GM12878 (cell line): ENCODE results near the gene KRTAP1-4. TPM values are rescaled to one million over a fixed set of nuclear protein-coding genes. Genes with fewer than 3 reads are reported as not detected.

Experiments
- ATAC-seq: fragments of 200-7000 bp; cut with Tn5 transposase; 3 replicates; pipeline ENCODE4 v1.9.1; 2020; ENCODE audit warnings: mild to moderate bottlenecking, moderate library complexity
- BruUV-seq: library from RNA; stranded (reverse); fragments of 400-500 nt; replicated peaks from 2 replicates; lab custom pipeline; 2021; lab: Mats Ljungman, UMichigan
- CTCF ChIA-PET: fragments of 300-600 bp; sonication (Branson Sonifier 250); formaldehyde crosslinking; extraction: SDS; loops from one replicate; lab custom pipeline; 2021; ENCODE audit warnings: inconsistent platforms; lab: Yijun Ruan, JAX
- POLR2A ChIA-PET: fragments of 350-600 bp; formaldehyde crosslinking; extraction: SDS; loops from one replicate; lab custom pipeline; 2021; ENCODE audit warnings: inconsistent platforms; lab: Charles Lee
- RAD21 ChIA-PET: fragments of 300-600 bp; sonication (Branson Sonifier 250); formaldehyde crosslinking; loops from one replicate; lab custom pipeline; 2023; ENCODE audit warnings: antibody characterized with exemption; ENCODE audit not compliant: unreplicated experiment; lab: Charles Lee
- SMC1A ChIA-PET: fragments of 300-600 bp; sonication (Branson Sonifier 250); formaldehyde crosslinking; loops from one replicate; lab custom pipeline; 2023; ENCODE audit not compliant: unreplicated experiment, uncharacterized antibody; lab: Charles Lee
- DNase-seq: peaks from one replicate; pipeline ENCODE4 v3.0.0-alpha.2; 2011; ENCODE audit warnings: low read depth, low spot score
- FAIRE-seq: peaks from 3 replicates; lab custom pipeline; 2011; peaks lifted over from hg19 to GRCh38; lab: Jason Lieb, UNC
- H2AFZ ChIP-seq: 2 replicates; pipeline ENCODE4 v1.6.0; 2011; ENCODE audit warnings: low read depth, low read length, control low read depth; ENCODE audit not compliant: control insufficient read depth
- H3K27ac ChIP-seq: 2 replicates; pipeline ENCODE4 v1.5.1; 2011; ENCODE audit warnings: control low read depth; ENCODE audit not compliant: control insufficient read depth, insufficient read depth
- H3K27me3 ChIP-seq, 2 experiments: replicated peaks in 1 of 2; 2 replicates each; pipeline versions ENCODE4 v1.6.0 to v1.6.1; 2011; ENCODE audit warnings: low read length in 1 of 2; ENCODE audit not compliant: control insufficient read depth in 2 of 2, insufficient read depth in 2 of 2
- H3K36me3 ChIP-seq, 2 experiments: 2 replicates each; pipeline ENCODE4 v1.5.1; 2011; ENCODE audit warnings: low read length in 1 of 2; ENCODE audit not compliant: control insufficient read depth in 2 of 2, insufficient read depth in 2 of 2
- H3K4me1 ChIP-seq: 2 replicates; pipeline ENCODE4 v1.6.1; 2011; ENCODE audit warnings: mild to moderate bottlenecking, low read length, moderate library complexity, mixed read lengths; ENCODE audit not compliant: control insufficient read depth, insufficient read depth
- H3K4me2 ChIP-seq: 2 replicates; pipeline ENCODE4 v1.6.0; 2011; ENCODE audit warnings: control low read depth; ENCODE audit not compliant: control insufficient read depth, insufficient read depth
- H3K4me3 ChIP-seq: fragments of 200-600 bp; sonication (generic); 2 replicates; pipeline ENCODE4 v1.5.1; 2016
- H3K79me2 ChIP-seq: 2 replicates; pipeline ENCODE4 v1.6.0; 2011; ENCODE audit warnings: low read length; ENCODE audit not compliant: control insufficient read depth, insufficient read depth
- H3K9ac ChIP-seq: 2 replicates; pipeline ENCODE4 v1.8.0; 2011; ENCODE audit warnings: low read length, control low read depth, mixed read lengths; ENCODE audit not compliant: control insufficient read depth, insufficient read depth
- H3K9me3 ChIP-seq: replicated peaks from 3 replicates; pipeline ENCODE4 v1.5.1; 2011; ENCODE audit warnings: mild to moderate bottlenecking, low read length; ENCODE audit not compliant: control insufficient read depth, insufficient read depth
- H4K20me1 ChIP-seq: 2 replicates; pipeline ENCODE4 v1.6.0; 2011; ENCODE audit not compliant: control insufficient read depth, insufficient read depth
- CHD1 ChIP-seq: IDR thresholded peaks from 2 replicates; pipeline ENCODE4 v1.6.1; 2012; ENCODE audit warnings: low read depth, low read length, improper control_type of control experiment
- CHD2 ChIP-seq: IDR thresholded peaks from 2 replicates; pipeline ENCODE4 v1.6.1; 2011; ENCODE audit warnings: low read depth, low read length, improper control_type of control experiment, borderline replicate concordance
- CREM ChIP-seq: IDR thresholded peaks from 2 replicates; pipeline ENCODE4 v1.6.1; 2014; ENCODE audit warnings: antibody characterized with exemption, low read depth
- IRF5 ChIP-seq: fragments of 450-650 bp; IDR thresholded peaks from 2 replicates; pipeline ENCODE4 v1.6.1; 2017; ENCODE audit warnings: borderline replicate concordance
- MEF2A ChIP-seq: IDR thresholded peaks from 2 replicates; pipeline ENCODE4 v1.6.1; 2011; ENCODE audit warnings: low read depth, mild to moderate bottlenecking, low read length, moderate library complexity; ENCODE audit not compliant: insufficient read depth
- NR2C2 ChIP-seq: IDR thresholded peaks from 2 replicates; pipeline ENCODE4 v1.6.1; 2011; ENCODE audit warnings: borderline replicate concordance, low read depth; ENCODE audit not compliant: control insufficient read depth, insufficient read length
- SIN3A ChIP-seq: IDR thresholded peaks from 2 replicates; pipeline ENCODE4 v1.6.1; 2012; ENCODE audit warnings: low read depth, low read length, improper control_type of control experiment
- SMAD1 ChIP-seq: fragments of 450-650 bp; IDR thresholded peaks from 2 replicates; pipeline ENCODE4 v1.6.1; 2018; ENCODE audit warnings: mild to moderate bottlenecking, low read depth; ENCODE audit not compliant: partially characterized antibody
- SMAD5 ChIP-seq: IDR thresholded peaks from 2 replicates; pipeline ENCODE4 v1.6.1; 2016; ENCODE audit warnings: antibody characterized with exemption, low read depth
- SREBF1 ChIP-seq: IDR thresholded peaks from 2 replicates; pipeline ENCODE4 v1.6.1; 2012; ENCODE audit warnings: mild to moderate bottlenecking, low read length
- WRNIP1 ChIP-seq: IDR thresholded peaks from 2 replicates; pipeline ENCODE4 v1.6.1; 2011; ENCODE audit warnings: low read depth, low read length, improper control_type of control experiment, borderline replicate concordance
- YBX1 ChIP-seq: fragments of 450-650 bp; IDR thresholded peaks from 2 replicates; pipeline ENCODE4 v1.6.1; 2016; ENCODE audit warnings: antibody characterized with exemption
- ZNF592 ChIP-seq: fragments of 450-650 bp; IDR thresholded peaks from 2 replicates; pipeline ENCODE4 v1.6.1; 2017; ENCODE audit warnings: mild to moderate bottlenecking, moderate library complexity
- WGBS: methylation state at CpG from one replicate; pipeline ENCODE4 v1.1.6; 2016; ENCODE audit warnings: low lambda C conversion rate; ENCODE audit not compliant: insufficient replicate concordance, insufficient coverage; ENCODE audit errors: missing lambda C conversion rate; 5-methylcytosine and 5-hydroxymethylcytosine counted together
- in situ Hi-C: fragments of 300-500 bp; cut with MboI; formaldehyde crosslinking; loops from 9 replicates; pipeline ENCODE4 v1.14.3; 2018; ENCODE audit warnings: mixed read lengths
- intact Hi-C: fragments of 100-400 bp; cut with micrococcal nuclease; formaldehyde crosslinking; loops from one replicate; pipeline ENCODE4 v1.14.2; 2022; ENCODE audit not compliant: unreplicated experiment
- polyA plus RNA-seq, 11 experiments: library from polyadenylated mRNA; depleted of rRNA in 4 of 11; unstranded in 6 of 11; stranded (reverse) in 5 of 11; fragments of >200 nt; fragmentation: Nextera tagmentation in 4 of 11; fragmentation: Illumina TruSeq in 1 of 11; extraction: Ambion mirVana in 4 of 11; extraction: Trizol in 1 of 11; gene quantifications; 1 replicate in 1 of 11; 2 replicates in 10 of 11; pipeline versions ENCODE4 v1.2.1 to v1.2.3, GENCODE V29; 2011 to 2016; ENCODE audit warnings: inconsistent platforms in 2 of 11, missing spikeins in 2 of 11, low read depth in 1 of 11
- total RNA-seq, 4 experiments: library from RNA; depleted of rRNA in 3 of 4; stranded (reverse); fragments of >200 nt in 3 of 4; fragmentation: Illumina TruSeq in 1 of 4; extraction: Trizol in 1 of 4; gene quantifications; 2 replicates each; pipeline versions ENCODE4 v1.2.1 to v1.2.3, GENCODE V29; 2013 to 2021
- TF ChIP-seq, protein P1 (sequence below): IDR thresholded peaks from 2 replicates; pipeline ENCODE4 v1.6.1; 2012; ENCODE audit warnings: mild to moderate bottlenecking, low read depth, low read length

The KRTAP1-4 gene
- total and polyA plus RNA-seq, 10 of the 15 experiments (the other 5 are each of a cell fraction or from before 2014, with no cell fraction given) = not detected

GRCh38 chr17:40995116-40995515 is 34.9 kb downstream of the KRTAP1-4 start:
- in situ Hi-C loops (no loop called here), intact Hi-C loops (no loop called here)
- RAD21 ChIA-PET = no interaction called here
- DNase-seq (no peak), FAIRE-seq (no peak), ATAC-seq (no peak)
- 0% methylated on average over 1 of the region's 1 CpG for WGBS
- no peaks in the 10 kb centered on the region for H3K9me3 ChIP-seq
- H2AFZ ChIP-seq = no peak overlapping the region
- H3K4me1 ChIP-seq = no peaks in the 10 kb centered on the region
- BruUV-seq = no TSS peak
- H3K4me2 ChIP-seq = no peak overlapping the region
- H3K9ac ChIP-seq = no peak overlapping the region
- no peaks in the 10 kb centered on the region for H3K79me2 ChIP-seq
- no peaks in the 10 kb centered on the region for H4K20me1 ChIP-seq
- no peak overlapping the region for H3K27ac ChIP-seq
- CTCF ChIA-PET = interaction anchor here (0.6 to 1.7 kb wide), 2 partner anchors 9 to 138 kb away, joined by 4 read pairs; no protein-coding TSS in a partner anchor
- no peaks in the 10 kb centered on the region for H3K36me3 ChIP-seq
- POLR2A ChIA-PET = no interaction called here
- H3K4me3 ChIP-seq = no peak overlapping the region
- peaks cover 0 to 8% of the 10 kb centered on the region in 2 experiments; a peak in 1 of 4 replicates for H3K27me3 ChIP-seq
- SMC1A ChIA-PET = no interaction called here
- TF ChIP-seq SMAD5 (no peak), CHD2 (no peak), ZNF592 (no peak), CREM (no peak), MEF2A (no peak), NR2C2 (no peak), YBX1 (no peak), SMAD1 (no peak), SIN3A (no peak), SREBF1 (no peak), WRNIP1 (no peak), CHD1 (no peak), IRF5 (no peak)
- TF ChIP-seq, protein P1, sequence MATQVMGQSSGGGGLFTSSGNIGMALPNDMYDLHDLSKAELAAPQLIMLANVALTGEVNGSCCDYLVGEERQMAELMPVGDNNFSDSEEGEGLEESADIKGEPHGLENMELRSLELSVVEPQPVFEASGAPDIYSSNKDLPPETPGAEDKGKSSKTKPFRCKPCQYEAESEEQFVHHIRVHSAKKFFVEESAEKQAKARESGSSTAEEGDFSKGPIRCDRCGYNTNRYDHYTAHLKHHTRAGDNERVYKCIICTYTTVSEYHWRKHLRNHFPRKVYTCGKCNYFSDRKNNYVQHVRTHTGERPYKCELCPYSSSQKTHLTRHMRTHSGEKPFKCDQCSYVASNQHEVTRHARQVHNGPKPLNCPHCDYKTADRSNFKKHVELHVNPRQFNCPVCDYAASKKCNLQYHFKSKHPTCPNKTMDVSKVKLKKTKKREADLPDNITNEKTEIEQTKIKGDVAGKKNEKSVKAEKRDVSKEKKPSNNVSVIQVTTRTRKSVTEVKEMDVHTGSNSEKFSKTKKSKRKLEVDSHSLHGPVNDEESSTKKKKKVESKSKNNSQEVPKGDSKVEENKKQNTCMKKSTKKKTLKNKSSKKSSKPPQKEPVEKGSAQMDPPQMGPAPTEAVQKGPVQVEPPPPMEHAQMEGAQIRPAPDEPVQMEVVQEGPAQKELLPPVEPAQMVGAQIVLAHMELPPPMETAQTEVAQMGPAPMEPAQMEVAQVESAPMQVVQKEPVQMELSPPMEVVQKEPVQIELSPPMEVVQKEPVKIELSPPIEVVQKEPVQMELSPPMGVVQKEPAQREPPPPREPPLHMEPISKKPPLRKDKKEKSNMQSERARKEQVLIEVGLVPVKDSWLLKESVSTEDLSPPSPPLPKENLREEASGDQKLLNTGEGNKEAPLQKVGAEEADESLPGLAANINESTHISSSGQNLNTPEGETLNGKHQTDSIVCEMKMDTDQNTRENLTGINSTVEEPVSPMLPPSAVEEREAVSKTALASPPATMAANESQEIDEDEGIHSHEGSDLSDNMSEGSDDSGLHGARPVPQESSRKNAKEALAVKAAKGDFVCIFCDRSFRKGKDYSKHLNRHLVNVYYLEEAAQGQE = no peak
